Breast epithelium (tissue), 3 donors: ENCODE results near the gene MOB4.

Experiments
- POLR2A ChIP-seq: fragments of 450-650 bp; IDR thresholded peaks from one replicate; pipeline ENCODE4 v1.6.1; 2016; ENCODE audit warnings: antibody characterized with exemption, mild to moderate bottlenecking, moderate library complexity
- TF ChIP-seq, protein P1 (sequence below), 3 donors: fragments of 450-650 bp; IDR thresholded peaks; one replicate each; pipeline ENCODE4 v1.5.1; 2016 to 2017; ENCODE audit warnings: antibody characterized with exemption in 3 of 3, mild to moderate bottlenecking in 3 of 3, moderate library complexity in 3 of 3

- TF ChIP-seq POLR2A = no peak
- TF ChIP-seq, protein P1, sequence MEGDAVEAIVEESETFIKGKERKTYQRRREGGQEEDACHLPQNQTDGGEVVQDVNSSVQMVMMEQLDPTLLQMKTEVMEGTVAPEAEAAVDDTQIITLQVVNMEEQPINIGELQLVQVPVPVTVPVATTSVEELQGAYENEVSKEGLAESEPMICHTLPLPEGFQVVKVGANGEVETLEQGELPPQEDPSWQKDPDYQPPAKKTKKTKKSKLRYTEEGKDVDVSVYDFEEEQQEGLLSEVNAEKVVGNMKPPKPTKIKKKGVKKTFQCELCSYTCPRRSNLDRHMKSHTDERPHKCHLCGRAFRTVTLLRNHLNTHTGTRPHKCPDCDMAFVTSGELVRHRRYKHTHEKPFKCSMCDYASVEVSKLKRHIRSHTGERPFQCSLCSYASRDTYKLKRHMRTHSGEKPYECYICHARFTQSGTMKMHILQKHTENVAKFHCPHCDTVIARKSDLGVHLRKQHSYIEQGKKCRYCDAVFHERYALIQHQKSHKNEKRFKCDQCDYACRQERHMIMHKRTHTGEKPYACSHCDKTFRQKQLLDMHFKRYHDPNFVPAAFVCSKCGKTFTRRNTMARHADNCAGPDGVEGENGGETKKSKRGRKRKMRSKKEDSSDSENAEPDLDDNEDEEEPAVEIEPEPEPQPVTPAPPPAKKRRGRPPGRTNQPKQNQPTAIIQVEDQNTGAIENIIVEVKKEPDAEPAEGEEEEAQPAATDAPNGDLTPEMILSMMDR (IDR thresholded peaks at IDR 0.05) = no peak
Measured at GRCh38 chr2:197591339-197592072, 75.6 kb downstream of the MOB4 start.
